ENCODE measurements around the gene MVB12B. TPM values are rescaled to one million over a fixed set of nuclear protein-coding genes. Genes with fewer than 3 reads are reported as not detected.

MVB12B gene
- total RNA-seq, 1 donor from 2014 or later = 47.8 TPM

GRCh38 chr9:126459965-126460843 lies 133.6 kb downstream of the MVB12B start:
- Histone ChIP-seq H3K27me3 (ENCODE audit: low read depth) (no peaks in the 10 kb centered on the region), H3K9me3 (no peaks in the 10 kb centered on the region), H3K4me3 (no peak overlapping the region), H3K36me3 (peaks cover 16% of the 10 kb centered on the region), H3K27ac (no peak overlapping the region), H3K4me1 (no peaks in the 10 kb centered on the region)
- ATAC-seq (no peak), DNase-seq (no peak)
- no peak for TF ChIP-seq CTCF (IDR thresholded peaks at IDR 0.05)
- intact Hi-C loops (cut with DNase I) = no loop called here

- intact Hi-C loops (cut with DNase I) = no loop called here
- DNase-seq (no peak), ATAC-seq (no peak)
These were observed 134.4 kb downstream of the MVB12B start for GRCh38 chr9:126461029-126461428.

GRCh38 chr9:126461608-126462007 lies 135.0 kb downstream of the MVB12B start:
- peaks cover 12% of the 10 kb centered on the region for H3K36me3 ChIP-seq
- H3K27me3 ChIP-seq (ENCODE audit: low read depth) = no peaks in the 10 kb centered on the region
- intact Hi-C loops (cut with DNase I) = no loop called here
- DNase-seq = no peak
- no peak for ATAC-seq
- H3K27ac ChIP-seq = no peak overlapping the region
- TF ChIP-seq CTCF (IDR thresholded peaks at IDR 0.05) = no peak
- no peaks in the 10 kb centered on the region for H3K4me1 ChIP-seq
- H3K4me3 ChIP-seq = no peak overlapping the region
- H3K9me3 ChIP-seq = no peaks in the 10 kb centered on the region

More at GRCh38 chr9:126461029-126461428, 134.4 kb downstream of the MVB12B start:
- TF ChIP-seq CTCF (IDR thresholded peaks at IDR 0.05) = no peak
- Histone ChIP-seq H3K27me3 (ENCODE audit: low read depth) (no peaks in the 10 kb centered on the region), H3K4me1 (no peaks in the 10 kb centered on the region), H3K27ac (no peak overlapping the region), H3K9me3 (no peaks in the 10 kb centered on the region), H3K36me3 (peaks cover 12% of the 10 kb centered on the region), H3K4me3 (no peak overlapping the region)

GRCh38 chr9:126462617-126463016 lies 136.0 kb downstream of the MVB12B start:
- no peaks in the 10 kb centered on the region for H3K27me3 ChIP-seq (ENCODE audit: low read depth)
- no peak for TF ChIP-seq CTCF (IDR thresholded peaks at IDR 0.05)
- H3K4me1 ChIP-seq = no peaks in the 10 kb centered on the region
- H3K36me3 ChIP-seq = peaks cover 11% of the 10 kb centered on the region
- H3K4me3 ChIP-seq = no peak overlapping the region
- H3K27ac ChIP-seq = no peak overlapping the region
- ATAC-seq (no peak), DNase-seq (no peak)
- intact Hi-C loops (cut with DNase I) = no loop called here
- no peaks in the 10 kb centered on the region for H3K9me3 ChIP-seq

- peaks cover 4% of the 10 kb centered on the region for H3K4me1 ChIP-seq
- H3K27ac ChIP-seq = no peak overlapping the region
- no peaks in the 10 kb centered on the region for H3K27me3 ChIP-seq (ENCODE audit: low read depth)
- H3K9me3 ChIP-seq = no peaks in the 10 kb centered on the region
- intact Hi-C loops (cut with DNase I) = no loop called here
- DNase-seq = no peak
- H3K36me3 ChIP-seq = peaks cover 14% of the 10 kb centered on the region
- no peak overlapping the region for H3K4me3 ChIP-seq
- ATAC-seq = no peak
- TF ChIP-seq CTCF (IDR thresholded peaks at IDR 0.05) = no peak
These were observed 136.8 kb downstream of the MVB12B start for GRCh38 chr9:126463426-126463825.
